ENCODE measurements around the gene ARID3C. TPM values are rescaled to one million over a fixed set of nuclear protein-coding genes. Genes with fewer than 3 reads are reported as not detected.

The ARID3C gene
- total RNA-seq, 4 donors from 2014 or later = not detected

- no peaks in the 10 kb centered on the region for H3K36me3 ChIP-seq
- peaks cover 0 to 14% (median 0%) of the 10 kb centered on the region in 3 donors for H3K4me1 ChIP-seq
- no peak overlapping the region for H3K4me3 ChIP-seq
- intact Hi-C loops (cut with DNase I) = no loop called here
- TF ChIP-seq CTCF (IDR thresholded peaks at IDR 0.05) (no peak), POLR2A (IDR thresholded peaks at IDR 0.05) (no peak)
- DNase-seq = no peak
- WGBS, 2 donors = 67 to 100% methylated on average over 1 of the region's 1 CpG
- peaks cover 0 to under 1% (median 0%) of the 10 kb centered on the region in 4 donors for H3K27me3 ChIP-seq
- H3K9me3 ChIP-seq = no peaks in the 10 kb centered on the region
- no peak overlapping the region for H3K27ac ChIP-seq
Measured at GRCh38 chr9:34599546-34599945, 29.3 kb downstream of the ARID3C start.

GRCh38 chr9:34594177-34594576, 34.7 kb downstream of the ARID3C start:
- H3K36me3 ChIP-seq = no peaks in the 10 kb centered on the region
- WGBS, 2 donors = 59 to 61% methylated on average over 7 of the region's 9 CpGs
- H3K27ac ChIP-seq = peak overlapping the region in 3 of 4 donors; percentile 68 to 71 (median 69)
- intact Hi-C loops (cut with DNase I) = loop anchor here (5.0 kb wide), 1 partner anchor 152 kb away; no protein-coding TSS in a partner anchor
- peaks cover 0 to 54% (median 2%) of the 10 kb centered on the region in 4 donors for H3K27me3 ChIP-seq
- H3K4me1 ChIP-seq = peaks cover 25 to 54% (median 31%) of the 10 kb centered on the region in 3 donors
- H3K9me3 ChIP-seq = no peaks in the 10 kb centered on the region
- no peak for DNase-seq
- TF ChIP-seq POLR2A (IDR thresholded peaks at IDR 0.05) = no peak
- TF ChIP-seq CTCF (IDR thresholded peaks at IDR 0.05) = no peak
- no peak overlapping the region for H3K4me3 ChIP-seq

GRCh38 chr9:34592895-34593601, 35.8 kb downstream of the ARID3C start:
- Histone ChIP-seq H3K4me3 (peak overlapping the region in 1 of 4 donors; percentile 41), H3K9me3 (no peaks in the 10 kb centered on the region), H3K4me1 (peaks cover 29 to 64% (median 31%) of the 10 kb centered on the region in 3 donors), H3K27me3 (peaks cover 0 to 65% (median 2%) of the 10 kb centered on the region in 4 donors), H3K36me3 (no peaks in the 10 kb centered on the region), H3K27ac (peak overlapping the region in 3 of 4 donors; percentile 68 to 71 (median 69))
- intact Hi-C loops (cut with DNase I) = loop anchor here (5.0 kb wide), 1 partner anchor 151 kb away; no protein-coding TSS in a partner anchor
- DNase-seq = no peak
- TF ChIP-seq POLR2A (IDR thresholded peaks at IDR 0.05) = no peak
- 4 to 27% methylated on average over 3 to 4 of the region's 26 CpGs for WGBS, 2 donors

GRCh38 chr9:34591917-34592866, 36.7 kb downstream of the ARID3C start:
- H3K27me3 ChIP-seq = peaks cover 0 to 74% (median 2%) of the 10 kb centered on the region in 4 donors
- H3K27ac ChIP-seq = peak overlapping the region in 1 of 4 donors; percentile 55
- peak overlapping the region in 2 of 4 donors; percentile 66 to 73 for H3K4me3 ChIP-seq
- WGBS, 2 donors = 38 to 42% methylated on average over 11 to 12 of the region's 16 CpGs
- intact Hi-C loops (cut with DNase I) = loop anchor here (5.0 kb wide), 1 partner anchor 150 kb away; no protein-coding TSS in a partner anchor
- no peaks in the 10 kb centered on the region for H3K9me3 ChIP-seq
- H3K4me1 ChIP-seq = peaks cover 29 to 64% (median 31%) of the 10 kb centered on the region in 3 donors
- no peak for DNase-seq
- no peaks in the 10 kb centered on the region for H3K36me3 ChIP-seq
- TF ChIP-seq POLR2A (IDR thresholded peaks at IDR 0.05) (no peak), CTCF (IDR thresholded peaks at IDR 0.05) (no peak)

GRCh38 chr9:34591248-34591916, 37.5 kb downstream of the ARID3C start:
- Histone ChIP-seq H3K36me3 (no peaks in the 10 kb centered on the region), H3K27ac (peak overlapping the region in 3 of 4 donors; percentile 15 to 62 (median 55)), H3K4me1 (peaks cover 29 to 64% (median 31%) of the 10 kb centered on the region in 3 donors), H3K27me3 (peaks cover 0 to 82% (median 2%) of the 10 kb centered on the region in 4 donors), H3K4me3 (peak overlapping the region; percentile 28 to 73 (median 56)), H3K9me3 (no peaks in the 10 kb centered on the region)
- DNase-seq = no peak
- TF ChIP-seq POLR2A (IDR thresholded peaks at IDR 0.05) (no peak), CTCF (IDR thresholded peaks at IDR 0.05) (peak; percentile 81 to 91 (median 86))
- 8% methylated on average over 12 of the region's 60 CpGs; no CpG with 5 or more reads in 1 of the 2 donors for WGBS, 2 donors
- intact Hi-C loops (cut with DNase I) = loop anchor here (5.0 kb wide), 1 partner anchor 149 kb away; no protein-coding TSS in a partner anchor
